HEK293 (cell line): ENCODE results near the gene RASAL2.

Experiments used
- CTCF ChIA-PET: fragments of 350-600 bp; formaldehyde crosslinking; extraction: SDS; loops from one replicate; lab custom pipeline; 2021; ENCODE audit warnings: antibody characterized with exemption; lab: Yijun Ruan, JAX
- POLR2A ChIA-PET: fragments of 300-600 bp; formaldehyde crosslinking; extraction: SDS; loops from one replicate; lab custom pipeline; 2020; ENCODE audit warnings: antibody characterized with exemption, inconsistent platforms; lab: Yijun Ruan, JAX
- H3K27ac ChIP-seq: fragments of 200-500 bp; sonication (Bioruptor generic); 2 replicates; pipeline ENCODE4 v1.5.1; 2014; ENCODE audit warnings: low read depth, low read length, control low read depth, inconsistent platforms; ENCODE audit errors: extremely low read depth
- H3K36me3 ChIP-seq, 2 experiments: fragments of 200-500 bp in 1 of 2; sonication (Bioruptor generic) in 1 of 2; 1 replicate in 1 of 2; 2 replicates in 1 of 2; pipeline ENCODE4 v1.5.1; 2014 to 2017; ENCODE audit warnings: inconsistent platforms in 2 of 2, low read length in 2 of 2; ENCODE audit not compliant: control insufficient read depth in 2 of 2, insufficient read depth in 1 of 2
- H3K4me1 ChIP-seq: fragments of 200-500 bp; sonication (Bioruptor generic); 2 replicates; pipeline ENCODE4 v1.5.1; 2014; ENCODE audit warnings: mild to moderate bottlenecking, low read length, inconsistent platforms; ENCODE audit not compliant: control insufficient read depth, insufficient read depth
- H3K4me3 ChIP-seq: 2 replicates; pipeline ENCODE4 v1.5.1; 2011; ENCODE audit warnings: low read depth, mild to moderate bottlenecking, control low read depth, low read length, moderate library complexity
- H3K9me3 ChIP-seq: fragments of 200-500 bp; sonication (Bioruptor generic); 2 replicates; pipeline ENCODE4 v1.5.1; 2014; ENCODE audit warnings: low read depth, low read length, inconsistent platforms; ENCODE audit not compliant: control insufficient read depth, insufficient read depth
- KLF7 ChIP-seq: fragments of 450-650 bp; formaldehyde crosslinking; IDR thresholded peaks from 2 replicates; pipeline ENCODE4 v1.5.1; 2016; ENCODE audit warnings: missing biosample characterization, missing genetic modification characterization, borderline replicate concordance
- PRDM1 ChIP-seq: fragments of 450-650 bp; formaldehyde crosslinking; IDR thresholded peaks from 2 replicates; pipeline ENCODE4; 2016; ENCODE audit warnings: missing biosample characterization, missing genetic modification characterization
- SP7 ChIP-seq: fragments of 450-650 bp; formaldehyde crosslinking; IDR thresholded peaks from 2 replicates; pipeline ENCODE4 v1.5.1; 2016; ENCODE audit warnings: missing biosample characterization, missing genetic modification characterization
- TCF7L2 ChIP-seq: IDR thresholded peaks from 2 replicates; pipeline ENCODE4 v1.6.1; 2011; ENCODE audit warnings: low read depth, mild to moderate bottlenecking, inconsistent platforms, low read length, moderate library complexity, borderline replicate concordance
- TRIM28 ChIP-seq: IDR thresholded peaks from 2 replicates; pipeline ENCODE4 v1.6.1; 2011; ENCODE audit warnings: low read length, control low read depth, borderline replicate concordance
- ZBTB17 ChIP-seq: fragments of 450-650 bp; formaldehyde crosslinking; IDR thresholded peaks from 2 replicates; pipeline ENCODE4 v1.5.1; 2016; ENCODE audit warnings: missing biosample characterization, missing genetic modification characterization
- ZBTB20 ChIP-seq: fragments of 450-650 bp; formaldehyde crosslinking; IDR thresholded peaks from 2 replicates; pipeline ENCODE4 v1.5.1; 2016; ENCODE audit warnings: missing biosample characterization, missing genetic modification characterization
- ZNF10 ChIP-seq: fragments of 450-650 bp; formaldehyde crosslinking; IDR thresholded peaks from 2 replicates; pipeline ENCODE4 v1.5.1; 2017; ENCODE audit warnings: missing biosample characterization, missing genetic modification characterization
- ZNF202 ChIP-seq: fragments of 450-650 bp; formaldehyde crosslinking; IDR thresholded peaks from 2 replicates; pipeline ENCODE4 v1.5.1; 2016; ENCODE audit warnings: missing biosample characterization, missing genetic modification characterization, borderline replicate concordance
- ZNF24 ChIP-seq: fragments of 450-650 bp; formaldehyde crosslinking; IDR thresholded peaks from 2 replicates; pipeline ENCODE4 v1.5.1; 2016; ENCODE audit warnings: missing biosample characterization, missing genetic modification characterization
- ZNF341 ChIP-seq: fragments of 450-650 bp; formaldehyde crosslinking; IDR thresholded peaks from 2 replicates; pipeline ENCODE4; 2016; ENCODE audit warnings: low read depth, missing biosample characterization, missing genetic modification characterization
- ZNF354C ChIP-seq: fragments of 450-650 bp; formaldehyde crosslinking; IDR thresholded peaks from 2 replicates; pipeline ENCODE4 v1.5.1; 2016; ENCODE audit warnings: missing biosample characterization, missing genetic modification characterization, low read depth, borderline replicate concordance
- ZNF366 ChIP-seq: fragments of 450-650 bp; formaldehyde crosslinking; conservative IDR thresholded peaks from 2 replicates; pipeline ENCODE4 v1.5.1; 2016; ENCODE audit warnings: missing biosample characterization, missing genetic modification characterization
- ZNF37A ChIP-seq: fragments of 450-650 bp; IDR thresholded peaks from 2 replicates; pipeline ENCODE4 v1.5.1; 2018; ENCODE audit warnings: missing biosample characterization, missing genetic modification characterization
- ZNF391 ChIP-seq: fragments of 450-650 bp; formaldehyde crosslinking; IDR thresholded peaks from 2 replicates; pipeline ENCODE4 v1.5.1; 2016; ENCODE audit warnings: low read depth, missing biosample characterization, missing genetic modification characterization, borderline replicate concordance
- ZNF501 ChIP-seq: fragments of 450-650 bp; formaldehyde crosslinking; IDR thresholded peaks from 2 replicates; pipeline ENCODE4 v1.5.1; 2016; ENCODE audit warnings: missing biosample characterization, missing genetic modification characterization
- ZNF549 ChIP-seq: fragments of 450-650 bp; IDR thresholded peaks from 2 replicates; pipeline ENCODE4 v1.5.1; 2018; ENCODE audit warnings: missing biosample characterization, missing genetic modification characterization, mild to moderate bottlenecking, inconsistent platforms, moderate library complexity
- ZNF560 ChIP-seq: fragments of 450-650 bp; formaldehyde crosslinking; IDR thresholded peaks from 2 replicates; pipeline ENCODE4 v1.5.1; 2017; ENCODE audit warnings: missing biosample characterization, missing genetic modification characterization, borderline replicate concordance
- ZNF626 ChIP-seq: fragments of 450-650 bp; sonication (Bioruptor Pico); formaldehyde crosslinking; IDR thresholded peaks from 2 replicates; pipeline ENCODE4 v1.5.1; 2018; ENCODE audit warnings: missing biosample characterization, missing genetic modification characterization, inconsistent platforms
- TF ChIP-seq, protein P1 (sequence below): fragments of 450-650 bp; formaldehyde crosslinking; IDR thresholded peaks from 2 replicates; pipeline ENCODE4 v1.5.1; 2016; ENCODE audit warnings: missing biosample characterization, missing genetic modification characterization
- TF ChIP-seq, protein P2 (sequence below): fragments of 450-650 bp; formaldehyde crosslinking; IDR thresholded peaks from 2 replicates; pipeline ENCODE4 v1.5.1; 2016; ENCODE audit warnings: missing biosample characterization, missing genetic modification characterization
- TF ChIP-seq, protein P3 (sequence below): fragments of 450-650 bp; formaldehyde crosslinking; IDR thresholded peaks from 2 replicates; pipeline ENCODE4 v1.5.1; 2016; ENCODE audit warnings: missing biosample characterization, missing genetic modification characterization
- TF ChIP-seq, protein P4 (sequence below): fragments of 450-650 bp; formaldehyde crosslinking; IDR thresholded peaks from 2 replicates; pipeline ENCODE4 v1.5.1; 2016; ENCODE audit warnings: missing biosample characterization, missing genetic modification characterization
- TF ChIP-seq, protein P5 (sequence below): fragments of 450-650 bp; formaldehyde crosslinking; IDR thresholded peaks from 2 replicates; pipeline ENCODE4 v1.5.1; 2017; ENCODE audit warnings: missing biosample characterization, missing genetic modification characterization
- TF ChIP-seq, protein P6 (sequence below): fragments of 450-650 bp; formaldehyde crosslinking; IDR thresholded peaks from 2 replicates; pipeline ENCODE4 v1.5.1; 2017; ENCODE audit warnings: missing biosample characterization, missing genetic modification characterization

Gene RASAL2

DNA sequence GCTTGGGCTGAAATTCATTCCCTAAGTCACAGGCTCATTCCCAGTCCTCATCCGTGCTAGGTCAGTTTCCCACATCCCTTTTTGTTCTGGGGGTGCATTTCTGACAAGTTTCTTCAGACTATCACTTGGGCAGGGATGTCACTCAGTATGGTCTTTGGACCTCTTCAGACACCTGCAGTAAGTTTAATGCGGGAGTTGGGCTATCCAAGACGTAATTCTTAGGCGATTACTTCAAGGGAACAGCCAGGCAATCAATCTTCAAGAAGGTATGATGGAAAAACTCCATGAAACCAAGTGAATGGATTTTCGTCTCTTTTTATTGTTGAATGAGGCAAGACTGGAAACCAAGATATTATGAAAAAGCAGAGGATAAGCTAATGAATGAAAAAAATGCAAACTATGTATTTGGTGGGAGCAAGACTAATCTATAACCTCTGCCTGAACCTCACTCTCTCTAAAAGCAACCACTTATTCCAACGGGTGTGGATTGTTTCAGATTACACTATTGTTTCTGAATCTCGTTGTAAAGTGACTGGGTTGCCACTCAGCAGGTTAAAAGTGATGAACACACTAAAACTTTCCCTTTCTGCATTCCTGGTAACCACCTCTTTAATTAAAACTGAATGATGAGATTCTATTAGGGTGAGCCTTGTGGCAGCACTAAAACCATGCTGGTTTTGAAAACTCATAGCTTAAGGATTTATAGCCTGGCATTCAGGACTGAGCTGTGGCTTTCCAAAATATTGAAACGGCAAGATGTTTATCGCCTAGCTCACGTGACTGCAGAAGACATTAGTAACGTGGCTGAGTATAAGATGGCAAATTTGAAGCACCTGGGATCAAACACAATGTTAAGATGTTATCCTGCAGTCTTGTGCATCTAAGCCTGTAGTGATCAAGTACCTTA lies 1.1 kb downstream of the RASAL2 start:
- ChIA-PET POLR2A (interaction anchor here (1.0 to 1.7 kb wide), 2 partner anchors 14 to 29 kb away, joined by 4 to 7 read pairs; no protein-coding TSS in a partner anchor), CTCF (interaction anchor here (0.5 to 0.7 kb wide), 3 partner anchors 91 to 179 kb away, joined by 3 to 4 read pairs (median 3); no protein-coding TSS in a partner anchor)
- Histone ChIP-seq H3K36me3 (no peaks in the 10 kb centered on the region), H3K27ac (peak overlapping the region; percentile 89), H3K9me3 (no peaks in the 10 kb centered on the region), H3K4me3 (peak overlapping the region; percentile 99), H3K4me1 (peaks cover 13% of the 10 kb centered on the region)
- TF ChIP-seq KLF7 (tag by site-specific recombination) (no peak), PRDM1 (tag by site-specific recombination) (peak; percentile 84), SP7 (tag by site-specific recombination) (peak; percentile 76; the same call in 1 of the 2 replicates), ZNF501 (tag by site-specific recombination) (no peak), ZNF391 (tag by site-specific recombination) (no peak), ZNF626 (no peak), ZBTB17 (peak; percentile 57), ZNF37A (tag by site-specific recombination) (no peak), ZNF549 (tag by site-specific recombination) (no peak), ZNF202 (tag by site-specific recombination) (no peak), ZBTB20 (tag by site-specific recombination) (no peak), ZNF560 (no peak), TRIM28 (no peak), ZNF366 (tag by site-specific recombination) (0 out of 2 replicates have a peak, but pooled peaks have one; percentile 29), ZNF10 (tag by site-specific recombination) (no peak), ZNF354C (no peak), ZNF341 (tag by site-specific recombination) (peak; percentile 82), ZNF24 (tag by site-specific recombination) (no peak; the same call in 1 of the 2 replicates), TCF7L2 (no peak)
- TF ChIP-seq, protein P1, sequence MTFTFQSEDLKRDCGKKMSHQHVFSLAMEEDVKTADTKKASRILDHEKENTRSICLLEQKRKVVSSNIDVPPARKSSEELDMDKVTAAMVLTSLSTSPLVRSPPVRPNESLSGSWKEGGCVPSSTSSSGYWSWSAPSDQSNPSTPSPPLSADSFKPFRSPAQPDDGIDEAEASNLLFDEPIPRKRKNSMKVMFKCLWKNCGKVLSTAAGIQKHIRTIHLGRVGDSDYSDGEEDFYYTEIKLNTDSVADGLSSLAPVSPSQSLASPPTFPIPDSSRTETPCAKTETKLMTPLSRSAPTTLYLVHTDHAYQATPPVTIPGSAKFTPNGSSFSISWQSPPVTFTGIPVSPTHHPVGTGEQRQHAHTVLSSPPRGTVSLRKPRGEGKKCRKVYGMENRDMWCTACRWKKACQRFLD (tag by site-specific recombination), result no peak
- TF ChIP-seq, protein P2, sequence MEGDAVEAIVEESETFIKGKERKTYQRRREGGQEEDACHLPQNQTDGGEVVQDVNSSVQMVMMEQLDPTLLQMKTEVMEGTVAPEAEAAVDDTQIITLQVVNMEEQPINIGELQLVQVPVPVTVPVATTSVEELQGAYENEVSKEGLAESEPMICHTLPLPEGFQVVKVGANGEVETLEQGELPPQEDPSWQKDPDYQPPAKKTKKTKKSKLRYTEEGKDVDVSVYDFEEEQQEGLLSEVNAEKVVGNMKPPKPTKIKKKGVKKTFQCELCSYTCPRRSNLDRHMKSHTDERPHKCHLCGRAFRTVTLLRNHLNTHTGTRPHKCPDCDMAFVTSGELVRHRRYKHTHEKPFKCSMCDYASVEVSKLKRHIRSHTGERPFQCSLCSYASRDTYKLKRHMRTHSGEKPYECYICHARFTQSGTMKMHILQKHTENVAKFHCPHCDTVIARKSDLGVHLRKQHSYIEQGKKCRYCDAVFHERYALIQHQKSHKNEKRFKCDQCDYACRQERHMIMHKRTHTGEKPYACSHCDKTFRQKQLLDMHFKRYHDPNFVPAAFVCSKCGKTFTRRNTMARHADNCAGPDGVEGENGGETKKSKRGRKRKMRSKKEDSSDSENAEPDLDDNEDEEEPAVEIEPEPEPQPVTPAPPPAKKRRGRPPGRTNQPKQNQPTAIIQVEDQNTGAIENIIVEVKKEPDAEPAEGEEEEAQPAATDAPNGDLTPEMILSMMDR, result no peak
- TF ChIP-seq, protein P3, sequence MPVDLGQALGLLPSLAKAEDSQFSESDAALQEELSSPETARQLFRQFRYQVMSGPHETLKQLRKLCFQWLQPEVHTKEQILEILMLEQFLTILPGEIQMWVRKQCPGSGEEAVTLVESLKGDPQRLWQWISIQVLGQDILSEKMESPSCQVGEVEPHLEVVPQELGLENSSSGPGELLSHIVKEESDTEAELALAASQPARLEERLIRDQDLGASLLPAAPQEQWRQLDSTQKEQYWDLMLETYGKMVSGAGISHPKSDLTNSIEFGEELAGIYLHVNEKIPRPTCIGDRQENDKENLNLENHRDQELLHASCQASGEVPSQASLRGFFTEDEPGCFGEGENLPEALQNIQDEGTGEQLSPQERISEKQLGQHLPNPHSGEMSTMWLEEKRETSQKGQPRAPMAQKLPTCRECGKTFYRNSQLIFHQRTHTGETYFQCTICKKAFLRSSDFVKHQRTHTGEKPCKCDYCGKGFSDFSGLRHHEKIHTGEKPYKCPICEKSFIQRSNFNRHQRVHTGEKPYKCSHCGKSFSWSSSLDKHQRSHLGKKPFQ, result peak; percentile 43; the same call in 1 of the 2 replicates
- TF ChIP-seq, protein P4, sequence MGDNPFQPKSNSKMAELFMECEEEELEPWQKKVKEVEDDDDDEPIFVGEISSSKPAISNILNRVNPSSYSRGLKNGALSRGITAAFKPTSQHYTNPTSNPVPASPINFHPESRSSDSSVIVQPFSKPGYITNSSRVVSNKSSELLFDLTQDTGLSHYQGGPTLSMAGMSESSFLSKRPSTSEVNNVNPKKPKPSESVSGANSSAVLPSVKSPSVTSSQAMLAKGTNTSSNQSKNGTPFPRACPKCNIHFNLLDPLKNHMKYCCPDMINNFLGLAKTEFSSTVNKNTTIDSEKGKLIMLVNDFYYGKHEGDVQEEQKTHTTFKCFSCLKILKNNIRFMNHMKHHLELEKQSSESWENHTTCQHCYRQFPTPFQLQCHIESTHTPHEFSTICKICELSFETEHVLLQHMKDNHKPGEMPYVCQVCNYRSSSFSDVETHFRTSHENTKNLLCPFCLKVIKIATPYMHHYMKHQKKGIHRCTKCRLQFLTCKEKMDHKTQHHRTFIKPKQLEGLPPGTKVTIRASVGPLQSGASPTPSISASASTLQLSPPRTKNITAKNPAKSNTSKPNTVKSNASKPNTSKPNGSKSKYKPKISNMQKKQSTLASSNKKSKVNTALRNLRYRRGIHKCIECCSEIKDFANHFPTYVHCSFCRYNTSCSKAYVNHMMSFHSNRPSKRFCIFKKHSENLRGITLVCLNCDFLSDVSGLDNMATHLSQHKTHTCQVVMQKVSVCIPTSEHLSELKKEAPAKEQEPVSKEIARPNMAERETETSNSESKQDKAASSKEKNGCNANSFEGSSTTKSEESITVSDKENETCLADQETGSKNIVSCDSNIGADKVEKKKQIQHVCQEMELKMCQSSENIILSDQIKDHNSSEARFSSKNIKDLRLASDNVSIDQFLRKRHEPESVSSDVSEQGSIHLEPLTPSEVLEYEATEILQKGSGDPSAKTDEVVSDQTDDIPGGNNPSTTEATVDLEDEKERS (tag by site-specific recombination), result no peak
- TF ChIP-seq, protein P5, sequence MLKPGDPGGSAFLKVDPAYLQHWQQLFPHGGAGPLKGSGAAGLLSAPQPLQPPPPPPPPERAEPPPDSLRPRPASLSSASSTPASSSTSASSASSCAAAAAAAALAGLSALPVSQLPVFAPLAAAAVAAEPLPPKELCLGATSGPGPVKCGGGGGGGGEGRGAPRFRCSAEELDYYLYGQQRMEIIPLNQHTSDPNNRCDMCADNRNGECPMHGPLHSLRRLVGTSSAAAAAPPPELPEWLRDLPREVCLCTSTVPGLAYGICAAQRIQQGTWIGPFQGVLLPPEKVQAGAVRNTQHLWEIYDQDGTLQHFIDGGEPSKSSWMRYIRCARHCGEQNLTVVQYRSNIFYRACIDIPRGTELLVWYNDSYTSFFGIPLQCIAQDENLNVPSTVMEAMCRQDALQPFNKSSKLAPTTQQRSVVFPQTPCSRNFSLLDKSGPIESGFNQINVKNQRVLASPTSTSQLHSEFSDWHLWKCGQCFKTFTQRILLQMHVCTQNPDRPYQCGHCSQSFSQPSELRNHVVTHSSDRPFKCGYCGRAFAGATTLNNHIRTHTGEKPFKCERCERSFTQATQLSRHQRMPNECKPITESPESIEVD (tag by site-specific recombination), result peak; percentile 75
- TF ChIP-seq, protein P6, sequence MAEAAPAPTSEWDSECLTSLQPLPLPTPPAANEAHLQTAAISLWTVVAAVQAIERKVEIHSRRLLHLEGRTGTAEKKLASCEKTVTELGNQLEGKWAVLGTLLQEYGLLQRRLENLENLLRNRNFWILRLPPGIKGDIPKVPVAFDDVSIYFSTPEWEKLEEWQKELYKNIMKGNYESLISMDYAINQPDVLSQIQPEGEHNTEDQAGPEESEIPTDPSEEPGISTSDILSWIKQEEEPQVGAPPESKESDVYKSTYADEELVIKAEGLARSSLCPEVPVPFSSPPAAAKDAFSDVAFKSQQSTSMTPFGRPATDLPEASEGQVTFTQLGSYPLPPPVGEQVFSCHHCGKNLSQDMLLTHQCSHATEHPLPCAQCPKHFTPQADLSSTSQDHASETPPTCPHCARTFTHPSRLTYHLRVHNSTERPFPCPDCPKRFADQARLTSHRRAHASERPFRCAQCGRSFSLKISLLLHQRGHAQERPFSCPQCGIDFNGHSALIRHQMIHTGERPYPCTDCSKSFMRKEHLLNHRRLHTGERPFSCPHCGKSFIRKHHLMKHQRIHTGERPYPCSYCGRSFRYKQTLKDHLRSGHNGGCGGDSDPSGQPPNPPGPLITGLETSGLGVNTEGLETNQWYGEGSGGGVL (tag by site-specific recombination), result no peak
